Measurements from ENCODE around the gene TMEM233. TPM values are rescaled to one million over a fixed set of nuclear protein-coding genes. Genes with fewer than 3 reads are reported as not detected.

Gene TMEM233
- total and polyA plus RNA-seq, 9 of the 15 experiments (the other 6 are each of a cell fraction or from before 2014, with no cell fraction given) = 0.04 to 0.17 (median 0.07) TPM; not detected in 2

DNA sequence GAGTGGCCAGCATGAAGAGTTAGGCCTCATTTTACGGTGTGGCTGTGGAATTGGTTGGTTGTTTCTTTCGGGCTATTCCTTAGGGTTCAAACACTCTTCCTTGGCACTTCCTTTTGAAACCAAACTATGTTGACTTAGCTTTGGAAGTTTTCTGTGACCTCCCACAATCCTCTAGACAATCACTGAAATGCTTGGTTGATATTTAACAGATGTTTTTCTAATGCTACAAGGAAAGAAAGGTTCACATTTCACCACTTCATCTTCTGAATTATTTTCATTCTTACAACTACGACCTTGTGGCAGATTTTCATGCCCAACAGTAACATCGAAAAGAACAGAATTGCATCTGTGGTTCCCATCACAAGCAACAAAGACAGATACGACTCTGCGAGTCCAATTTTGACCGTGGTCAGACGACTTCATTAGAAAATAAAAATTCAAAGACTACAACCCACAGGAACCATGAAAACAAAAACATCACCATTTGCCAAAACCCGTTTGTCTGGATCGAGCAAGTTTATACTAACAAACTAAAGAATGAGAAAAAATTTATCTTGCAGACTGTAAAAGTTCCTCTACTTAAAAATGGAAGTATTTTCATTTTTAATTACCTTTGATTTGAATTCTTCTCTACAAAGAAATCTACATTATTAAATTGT, 91.3 kb downstream of the TMEM233 start:
- no peak overlapping the region for H3K4me3 ChIP-seq
- CTCF ChIA-PET (ENCODE audit: low intra/inter-chr PET ratio) = no interaction called here
- H3K36me3 ChIP-seq (ENCODE audit: control insufficient read depth, insufficient read depth, low read length) = peaks cover 50% of the 10 kb centered on the region
- H3K4me2 ChIP-seq (ENCODE audit: insufficient read depth, low read length) = no peak overlapping the region
- in situ Hi-C loops (cut with MboI) (no loop called here), intact Hi-C loops (cut with micrococcal nuclease) (no loop called here)
- WGBS (ENCODE audit: insufficient coverage, low coverage, missing lambda C conversion rate) = 83% methylated on average over 10 of the region's 10 CpGs
- ATAC-seq (no peak), FAIRE-seq (no peak), DNase-seq (ENCODE audit: extremely low read depth in 1 of 4, low spot score in 3 of 4) (no peak)
- no peaks in the 10 kb centered on the region for H3K79me2 ChIP-seq (ENCODE audit: control insufficient read depth, insufficient read depth, low read length)
- BruUV-seq (replicated peaks) = no TSS peak
- no peaks in the 10 kb centered on the region for H4K20me1 ChIP-seq (replicated peaks; ENCODE audit: control insufficient read depth, insufficient read depth, low read length)
- no peak overlapping the region for H2AFZ ChIP-seq (ENCODE audit: low read depth, low read length)
- no peaks in the 10 kb centered on the region for H3K9me3 ChIP-seq (replicated peaks; ENCODE audit: control insufficient read depth, insufficient read depth, low read depth, low read length)
- H3K27me3 ChIP-seq (ENCODE audit: control insufficient read depth in 2 of 2, insufficient read depth in 2 of 2, low read length in 2 of 2) = no peaks in the 10 kb centered on the region
- no peak overlapping the region for H3K9ac ChIP-seq (ENCODE audit: insufficient read depth in 1 of 2, low read depth in 2 of 2, low read length in 2 of 2)
- no peak overlapping the region for H3K27ac ChIP-seq (ENCODE audit: extremely low read depth, low read depth, low read length)
- no peaks in the 10 kb centered on the region; a peak in 3 of 5 replicates for H3K4me1 ChIP-seq (replicated peaks in 1 of 2; ENCODE audit: control insufficient read depth in 2 of 2, insufficient read depth in 2 of 2, low read length in 2 of 2)
- TF ChIP-seq MEF2A (IDR thresholded peaks at IDR 0.05; ENCODE audit: control insufficient read depth, low read depth, low read length) (no peak), KDM2B (CRISPR knock-in tag; IDR thresholded peaks at IDR 0.05) (no peak), SIRT6 (IDR thresholded peaks at IDR 0.05; ENCODE audit: low read depth, low read length) (no peak), GABPB1 (CRISPR knock-in tag; IDR thresholded peaks at IDR 0.05) (no peak), ZFP30 (CRISPR knock-in tag; IDR thresholded peaks at IDR 0.05; ENCODE audit: borderline replicate concordance) (no peak), NR3C1 (CRISPR knock-in tag; IDR thresholded peaks at IDR 0.05) (no peak), CCAR2 (IDR thresholded peaks at IDR 0.05; ENCODE audit: low read depth, low read length) (no peak), SNIP1 (IDR thresholded peaks at IDR 0.05; ENCODE audit: low read depth) (no peak), ESRRA (IDR thresholded peaks at IDR 0.05; ENCODE audit: borderline replicate concordance, low read depth) (no peak), ZFPM2 (CRISPR knock-in tag; IDR thresholded peaks at IDR 0.05) (no peak), YBX1 (IDR thresholded peaks at IDR 0.05) (no peak), FOXJ2 (tag; IDR thresholded peaks at IDR 0.05) (no peak), ETV6 (IDR thresholded peaks at IDR 0.05; ENCODE audit: borderline replicate concordance in 1 of 2, low read depth in 2 of 2, low read length in 1 of 2) (no peak), ETV6 (CRISPR knock-in tag; IDR thresholded peaks at IDR 0.05; ENCODE audit: borderline replicate concordance) (no peak), HNRNPH1 (optimal IDR thresholded peaks at IDR 0.05; ENCODE audit: low read depth, low read length) (no peak), TSC22D4 (tag; IDR thresholded peaks at IDR 0.05) (no peak), ATF1 (CRISPR knock-in tag; IDR thresholded peaks at IDR 0.05) (no peak), ATF1 (tag; IDR thresholded peaks at IDR 0.05) (no peak)
- TF ChIP-seq, protein P1, sequence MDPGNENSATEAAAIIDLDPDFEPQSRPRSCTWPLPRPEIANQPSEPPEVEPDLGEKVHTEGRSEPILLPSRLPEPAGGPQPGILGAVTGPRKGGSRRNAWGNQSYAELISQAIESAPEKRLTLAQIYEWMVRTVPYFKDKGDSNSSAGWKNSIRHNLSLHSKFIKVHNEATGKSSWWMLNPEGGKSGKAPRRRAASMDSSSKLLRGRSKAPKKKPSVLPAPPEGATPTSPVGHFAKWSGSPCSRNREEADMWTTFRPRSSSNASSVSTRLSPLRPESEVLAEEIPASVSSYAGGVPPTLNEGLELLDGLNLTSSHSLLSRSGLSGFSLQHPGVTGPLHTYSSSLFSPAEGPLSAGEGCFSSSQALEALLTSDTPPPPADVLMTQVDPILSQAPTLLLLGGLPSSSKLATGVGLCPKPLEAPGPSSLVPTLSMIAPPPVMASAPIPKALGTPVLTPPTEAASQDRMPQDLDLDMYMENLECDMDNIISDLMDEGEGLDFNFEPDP (CRISPR knock-in tag; IDR thresholded peaks at IDR 0.05) = no peak
- TF ChIP-seq, protein P2, sequence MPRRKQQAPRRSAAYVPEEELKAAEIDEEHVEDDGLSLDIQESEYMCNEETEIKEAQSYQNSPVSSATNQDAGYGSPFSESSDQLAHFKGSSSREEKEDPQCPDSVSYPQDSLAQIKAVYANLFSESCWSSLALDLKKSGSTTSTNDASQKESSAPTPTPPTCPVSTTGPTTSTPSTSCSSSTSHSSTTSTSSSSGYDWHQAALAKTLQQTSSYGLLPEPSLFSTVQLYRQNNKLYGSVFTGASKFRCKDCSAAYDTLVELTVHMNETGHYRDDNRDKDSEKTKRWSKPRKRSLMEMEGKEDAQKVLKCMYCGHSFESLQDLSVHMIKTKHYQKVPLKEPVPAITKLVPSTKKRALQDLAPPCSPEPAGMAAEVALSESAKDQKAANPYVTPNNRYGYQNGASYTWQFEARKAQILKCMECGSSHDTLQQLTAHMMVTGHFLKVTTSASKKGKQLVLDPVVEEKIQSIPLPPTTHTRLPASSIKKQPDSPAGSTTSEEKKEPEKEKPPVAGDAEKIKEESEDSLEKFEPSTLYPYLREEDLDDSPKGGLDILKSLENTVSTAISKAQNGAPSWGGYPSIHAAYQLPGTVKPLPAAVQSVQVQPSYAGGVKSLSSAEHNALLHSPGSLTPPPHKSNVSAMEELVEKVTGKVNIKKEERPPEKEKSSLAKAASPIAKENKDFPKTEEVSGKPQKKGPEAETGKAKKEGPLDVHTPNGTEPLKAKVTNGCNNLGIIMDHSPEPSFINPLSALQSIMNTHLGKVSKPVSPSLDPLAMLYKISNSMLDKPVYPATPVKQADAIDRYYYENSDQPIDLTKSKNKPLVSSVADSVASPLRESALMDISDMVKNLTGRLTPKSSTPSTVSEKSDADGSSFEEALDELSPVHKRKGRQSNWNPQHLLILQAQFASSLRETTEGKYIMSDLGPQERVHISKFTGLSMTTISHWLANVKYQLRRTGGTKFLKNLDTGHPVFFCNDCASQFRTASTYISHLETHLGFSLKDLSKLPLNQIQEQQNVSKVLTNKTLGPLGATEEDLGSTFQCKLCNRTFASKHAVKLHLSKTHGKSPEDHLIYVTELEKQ (CRISPR knock-in tag; IDR thresholded peaks at IDR 0.05) = no peak
- H3K9me1 ChIP-seq (ENCODE audit: control insufficient read depth, insufficient read depth, low read length) = no peaks in the 10 kb centered on the region
- POLR2A ChIA-PET = interaction anchor here (0.6 to 1.6 kb wide), 3 partner anchors 26 to 510 kb away, joined by 3 to 4 read pairs (median 3); no protein-coding TSS in a partner anchor

Data from K562 (cell line).